Measurements from ENCODE around the gene NBR1. TPM values are rescaled to one million over a fixed set of nuclear protein-coding genes. Genes with fewer than 3 reads are reported as not detected.
"Not testable (repeated sequence)": the region's sequence is repeated elsewhere in the genome, so short reads cannot be mapped to it uniquely, and the experiment has no call there.

The NBR1 gene
- total RNA-seq, 4 donors from 2014 or later: 83.3 to 156 (median 104) TPM

GRCh38 chr17:43193251-43193650 is 22.2 kb downstream of the NBR1 start:
- no peak for DNase-seq (ENCODE audit: extremely low spot score)
- TF ChIP-seq POLR2AphosphoS5 (IDR thresholded peaks at IDR 0.05): no peak
- TF ChIP-seq POLR2A (IDR thresholded peaks at IDR 0.05; ENCODE audit: low read depth): no peak
- TF ChIP-seq EP300 (IDR thresholded peaks at IDR 0.05): no peak
- no peak for TF ChIP-seq CTCF (IDR thresholded peaks at IDR 0.05)
- peaks cover 95 to 100% (median 100%) of the 10 kb centered on the region in 4 donors for H3K36me3 ChIP-seq
- no peak overlapping the region for H3K4me3 ChIP-seq
- H3K27ac ChIP-seq (replicated peaks in 1 of 4): no peak overlapping the region
- no peaks in the 10 kb centered on the region for H3K27me3 ChIP-seq
- no peaks in the 10 kb centered on the region for H3K9me3 ChIP-seq
- no peaks in the 10 kb centered on the region for H3K4me1 ChIP-seq
- intact Hi-C loops (cut with DNase I): no loop called here
- 98% methylated on average over 5 of the region's 5 CpGs for WGBS

- Histone ChIP-seq H3K4me1 (no peaks in the 10 kb centered on the region), H3K4me3 (no peak overlapping the region), H3K36me3 (peaks cover 99 to 100% (median 100%) of the 10 kb centered on the region in 4 donors), H3K27ac (replicated peaks in 1 of 4) (no peak overlapping the region), H3K27me3 (no peaks in the 10 kb centered on the region), H3K9me3 (no peaks in the 10 kb centered on the region)
- no peak for TF ChIP-seq CTCF (IDR thresholded peaks at IDR 0.05)
- TF ChIP-seq POLR2A (IDR thresholded peaks at IDR 0.05; ENCODE audit: low read depth): no peak
- TF ChIP-seq EP300 (IDR thresholded peaks at IDR 0.05): no peak
- no peak for TF ChIP-seq POLR2AphosphoS5 (IDR thresholded peaks at IDR 0.05)
- 100% methylated on average over 2 of the region's 2 CpGs for WGBS
- intact Hi-C loops (cut with DNase I): no loop called here
- DNase-seq (ENCODE audit: extremely low spot score): no peak
Observed at GRCh38 chr17:43199633-43200032, 28.6 kb downstream of the NBR1 start.

DNA sequence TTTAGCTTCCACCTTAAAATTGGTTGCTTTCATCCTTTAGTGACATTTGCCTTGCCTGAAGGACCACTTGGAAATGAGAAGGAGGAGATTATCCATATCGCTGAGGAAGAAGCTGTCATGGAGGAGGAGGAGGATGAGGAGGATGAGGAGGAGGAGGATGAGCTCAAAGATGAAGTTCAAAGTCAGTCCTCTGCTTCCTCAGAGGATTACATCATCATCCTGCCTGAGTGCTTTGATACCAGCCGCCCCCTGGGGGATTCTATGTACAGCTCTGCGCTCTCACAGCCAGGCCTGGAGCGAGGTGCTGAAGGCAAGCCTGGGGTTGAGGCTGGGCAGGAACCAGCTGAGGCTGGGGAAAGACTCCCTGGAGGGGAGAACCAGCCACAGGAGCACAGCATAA is 29.1 kb downstream of the NBR1 start:
- H3K36me3 ChIP-seq: peaks cover 99 to 100% (median 100%) of the 10 kb centered on the region in 4 donors
- WGBS: 90% methylated on average over 4 of the region's 4 CpGs

DNA sequence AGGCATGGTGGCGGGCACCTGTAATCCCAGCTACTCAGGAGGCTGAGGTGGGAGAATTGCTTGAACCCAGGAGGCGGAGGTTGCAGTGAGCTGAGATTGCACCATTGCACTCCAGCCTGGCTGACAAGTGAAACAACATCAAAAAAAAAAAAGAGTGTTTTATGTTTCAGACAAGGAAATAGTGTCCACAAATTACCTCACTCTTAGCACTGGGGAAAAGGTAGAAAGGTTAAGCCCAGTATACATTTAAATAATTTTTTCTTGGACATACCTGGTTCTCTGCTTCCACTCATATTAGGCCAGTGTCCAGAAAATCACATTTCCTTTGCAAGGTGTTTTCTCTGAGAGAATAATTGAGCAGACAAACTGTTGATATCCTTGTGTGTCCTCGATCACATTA is 32.0 kb downstream of the NBR1 start:
- whole genome bisulfite sequencing: 94% methylated on average over 3 of the region's 3 CpGs
- H3K27ac ChIP-seq (replicated peaks in 1 of 4); H3K9me3 ChIP-seq; H3K4me3 ChIP-seq; intact Hi-C loops (cut with DNase I); H3K4me1 ChIP-seq; DNase-seq (ENCODE audit: extremely low spot score); H3K27me3 ChIP-seq: not testable (repeated sequence)
- peaks cover 80 to 100% (median 99%) of the 10 kb centered on the region in 4 donors for H3K36me3 ChIP-seq

More for the DNA sequence above, 29.1 kb downstream of the NBR1 start:
- intact Hi-C loops (cut with DNase I): no loop called here
- H3K27me3 ChIP-seq: no peaks in the 10 kb centered on the region
- H3K4me1 ChIP-seq: no peaks in the 10 kb centered on the region
- no peak overlapping the region for H3K27ac ChIP-seq (replicated peaks in 1 of 4)
- TF ChIP-seq POLR2A (IDR thresholded peaks at IDR 0.05; ENCODE audit: low read depth) (no peak), EP300 (IDR thresholded peaks at IDR 0.05) (no peak), CTCF (IDR thresholded peaks at IDR 0.05) (no peak), POLR2AphosphoS5 (IDR thresholded peaks at IDR 0.05) (no peak)
- DNase-seq (ENCODE audit: extremely low spot score): no peak
- H3K9me3 ChIP-seq: no peaks in the 10 kb centered on the region
- H3K4me3 ChIP-seq: no peak overlapping the region

GRCh38 chr17:43210576-43210975 is 39.6 kb downstream of the NBR1 start:
- Histone ChIP-seq H3K4me1 (peaks cover 12 to 28% (median 26%) of the 10 kb centered on the region in 4 donors), H3K36me3 (peaks cover 6 to 66% (median 47%) of the 10 kb centered on the region in 4 donors), H3K27ac (replicated peaks in 1 of 4) (peak overlapping the region; percentile 79 to 84 (median 80)), H3K9me3 (no peaks in the 10 kb centered on the region), H3K4me3 (no peak overlapping the region), H3K27me3 (no peaks in the 10 kb centered on the region)
- WGBS: 58% methylated on average over 3 of the region's 3 CpGs
- intact Hi-C loops (cut with DNase I): loop anchor here (5.0 kb wide), 1 partner anchor 127 kb away; no protein-coding TSS in a partner anchor
- no peak for DNase-seq (ENCODE audit: extremely low spot score)
- TF ChIP-seq POLR2A (IDR thresholded peaks at IDR 0.05; ENCODE audit: low read depth) (no peak), POLR2AphosphoS5 (IDR thresholded peaks at IDR 0.05) (no peak)

GRCh38 chr17:43211123-43211479 is 40.1 kb downstream of the NBR1 start:
- H3K27me3 ChIP-seq: no peaks in the 10 kb centered on the region
- whole genome bisulfite sequencing: 35% methylated on average over 2 of the region's 2 CpGs
- H3K36me3 ChIP-seq: peaks cover 4 to 66% (median 48%) of the 10 kb centered on the region in 4 donors
- peaks cover 12 to 28% (median 26%) of the 10 kb centered on the region in 4 donors for H3K4me1 ChIP-seq
- no peak for DNase-seq (ENCODE audit: extremely low spot score)
- peak overlapping the region; percentile 79 to 84 (median 80) for H3K27ac ChIP-seq (replicated peaks in 1 of 4)
- no peaks in the 10 kb centered on the region for H3K9me3 ChIP-seq
- intact Hi-C loops (cut with DNase I): loop anchor here (5.0 kb wide), 1 partner anchor 126 kb away; no protein-coding TSS in a partner anchor
- TF ChIP-seq POLR2A (IDR thresholded peaks at IDR 0.05; ENCODE audit: low read depth): no peak
- TF ChIP-seq POLR2AphosphoS5 (IDR thresholded peaks at IDR 0.05): no peak
- no peak for TF ChIP-seq EP300 (IDR thresholded peaks at IDR 0.05)
- no peak for TF ChIP-seq CTCF (IDR thresholded peaks at IDR 0.05)
- H3K4me3 ChIP-seq: peak overlapping the region; percentile 59 to 74 (median 65)

Data from esophagus muscularis mucosa (tissue), 4 donors.